Thyroid gland (tissue), 4 donors: ENCODE results near the gene ZNF598.
"Not testable (repeated sequence)": the region's sequence is repeated elsewhere in the genome, so short reads cannot be mapped to it uniquely, and the experiment has no call there.

ENCODE experiments used
- POLR2A ChIP-seq, 2 donors: fragments of 450-650 bp; IDR thresholded peaks; one replicate each; pipeline ENCODE4 v1.6.1; 2017; ENCODE audit warnings: antibody characterized with exemption in 2 of 2, mild to moderate bottlenecking in 2 of 2, moderate library complexity in 1 of 2
- TF ChIP-seq, protein P1 (sequence below), 6 experiments: fragments of 200-600 bp in 3 of 6; fragments of 450-650 bp in 3 of 6; sonication (generic) in 3 of 6; IDR thresholded peaks; one replicate each; pipeline ENCODE4 v1.5.1; 2016 to 2019; ENCODE audit warnings: antibody characterized with exemption in 6 of 6, mild to moderate bottlenecking in 2 of 6, inconsistent platforms in 1 of 6, moderate library complexity in 1 of 6

DNA sequence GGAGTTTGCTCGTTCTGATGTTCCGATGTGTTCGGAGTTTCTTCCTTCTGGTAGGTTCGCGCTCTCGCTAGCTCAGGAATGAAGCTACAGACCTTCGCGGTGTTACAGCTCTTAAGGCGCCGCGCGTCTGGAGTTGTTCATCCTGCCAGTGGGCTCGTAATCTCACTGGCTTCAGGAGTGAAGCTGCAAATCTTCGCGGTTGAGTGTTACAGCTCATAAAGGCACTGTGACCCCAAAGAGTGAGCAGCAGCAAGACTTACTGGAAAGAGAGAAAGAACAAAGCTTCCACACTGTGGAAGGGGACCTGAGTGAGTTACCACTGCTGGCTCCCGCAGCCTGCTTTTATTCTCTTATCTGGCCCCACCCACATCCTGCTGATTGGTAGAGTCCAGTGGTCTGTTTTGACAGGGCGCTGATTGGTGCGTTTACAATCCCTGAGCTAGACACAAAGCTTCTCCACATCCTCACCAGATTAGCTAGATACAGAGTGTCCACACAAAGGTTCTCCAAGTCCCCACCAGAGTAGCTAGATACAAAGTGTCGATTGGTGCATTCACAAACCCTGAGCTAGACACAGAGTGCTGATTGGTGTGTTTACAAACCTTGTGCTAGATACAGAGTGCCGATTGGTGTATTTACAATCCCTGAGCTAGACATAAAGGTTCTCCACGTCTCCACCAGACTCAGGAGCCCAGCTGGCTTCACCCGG lies 52.0 kb downstream of the ZNF598 start:
- TF ChIP-seq POLR2A (IDR thresholded peaks at IDR 0.05) = not testable (repeated sequence)
- TF ChIP-seq, protein P1, sequence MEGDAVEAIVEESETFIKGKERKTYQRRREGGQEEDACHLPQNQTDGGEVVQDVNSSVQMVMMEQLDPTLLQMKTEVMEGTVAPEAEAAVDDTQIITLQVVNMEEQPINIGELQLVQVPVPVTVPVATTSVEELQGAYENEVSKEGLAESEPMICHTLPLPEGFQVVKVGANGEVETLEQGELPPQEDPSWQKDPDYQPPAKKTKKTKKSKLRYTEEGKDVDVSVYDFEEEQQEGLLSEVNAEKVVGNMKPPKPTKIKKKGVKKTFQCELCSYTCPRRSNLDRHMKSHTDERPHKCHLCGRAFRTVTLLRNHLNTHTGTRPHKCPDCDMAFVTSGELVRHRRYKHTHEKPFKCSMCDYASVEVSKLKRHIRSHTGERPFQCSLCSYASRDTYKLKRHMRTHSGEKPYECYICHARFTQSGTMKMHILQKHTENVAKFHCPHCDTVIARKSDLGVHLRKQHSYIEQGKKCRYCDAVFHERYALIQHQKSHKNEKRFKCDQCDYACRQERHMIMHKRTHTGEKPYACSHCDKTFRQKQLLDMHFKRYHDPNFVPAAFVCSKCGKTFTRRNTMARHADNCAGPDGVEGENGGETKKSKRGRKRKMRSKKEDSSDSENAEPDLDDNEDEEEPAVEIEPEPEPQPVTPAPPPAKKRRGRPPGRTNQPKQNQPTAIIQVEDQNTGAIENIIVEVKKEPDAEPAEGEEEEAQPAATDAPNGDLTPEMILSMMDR (IDR thresholded peaks at IDR 0.05) = not testable (repeated sequence)
